Common myeloid progenitor, CD34-positive (primary cell): Measurements from ENCODE around the gene TRIM14.

Experiments
- CTCF ChIA-PET: fragments of 350-600 bp; sonication (Branson Sonifier 250); formaldehyde crosslinking; loops from one replicate; lab custom pipeline; 2021; ENCODE audit warnings: antibody characterized with exemption; lab: Charles Lee
- POLR2A ChIA-PET: fragments of 350-600 bp; sonication (Branson Sonifier 250); formaldehyde crosslinking; loops from one replicate; lab custom pipeline; 2021; ENCODE audit warnings: antibody characterized with exemption; lab: Charles Lee
- DNase-seq, 3 donors: peaks; one replicate each; pipeline versions ENCODE4 v3.0.0 to v3.0.0-alpha.2; 2013
- H3K27ac ChIP-seq, 2 experiments: 1 replicate in 1 of 2; 2 replicates in 1 of 2; pipeline ENCODE4 v1.7.0; 2013; ENCODE audit warnings: inconsistent platforms in 2 of 2, low read length in 2 of 2, mild to moderate bottlenecking in 2 of 2, low read depth in 1 of 2, moderate library complexity in 1 of 2; ENCODE audit not compliant: severe bottlenecking in 2 of 2, insufficient read depth in 1 of 2, poor library complexity in 1 of 2
- H3K27me3 ChIP-seq, 5 experiments: replicated peaks in 2 of 5; 1 replicate in 3 of 5; 2 replicates in 2 of 5; pipeline versions ENCODE4 v1.6.1 to v1.7.0; 2013; ENCODE audit warnings: low read length in 4 of 5, mild to moderate bottlenecking in 2 of 5, moderate library complexity in 2 of 5, inconsistent platforms in 1 of 5; ENCODE audit not compliant: insufficient read depth in 5 of 5, control insufficient read depth in 4 of 5
- H3K36me3 ChIP-seq, 4 experiments: 1 replicate in 2 of 4; 2 replicates in 2 of 4; pipeline versions ENCODE4 v1.6.1 to v1.7.0; 2013; ENCODE audit warnings: low read length in 3 of 4, control low read depth in 1 of 4, mild to moderate bottlenecking in 1 of 4; ENCODE audit not compliant: control insufficient read depth in 4 of 4, insufficient read depth in 4 of 4
- H3K4me1 ChIP-seq, 4 experiments: 1 replicate in 3 of 4; 2 replicates in 1 of 4; pipeline versions ENCODE4 v1.6.1 to v1.7.1; 2013; ENCODE audit warnings: low read length in 3 of 4, mild to moderate bottlenecking in 3 of 4, control low read depth in 1 of 4, inconsistent platforms in 1 of 4, moderate library complexity in 1 of 4; ENCODE audit not compliant: control insufficient read depth in 4 of 4, insufficient read depth in 4 of 4; ENCODE audit errors: control extremely low read depth in 1 of 4
- H3K4me3 ChIP-seq, 7 experiments: 1 replicate in 4 of 7; 2 replicates in 3 of 7; pipeline versions ENCODE4 v1.5.1 to v1.7.0; 2013; ENCODE audit warnings: mild to moderate bottlenecking in 7 of 7, low read length in 6 of 7, moderate library complexity in 6 of 7, inconsistent platforms in 2 of 7, low read depth in 2 of 7, control low read depth in 1 of 7; ENCODE audit not compliant: insufficient read depth in 4 of 7, control insufficient read depth in 1 of 7; ENCODE audit errors: extremely low read depth in 1 of 7
- H3K9me3 ChIP-seq, 5 experiments: 1 replicate in 4 of 5; 2 replicates in 1 of 5; pipeline versions ENCODE4 v1.6.1 to v1.7.1; 2013; ENCODE audit warnings: low read length in 4 of 5, mild to moderate bottlenecking in 2 of 5, inconsistent platforms in 1 of 5, low read depth in 1 of 5, moderate library complexity in 1 of 5; ENCODE audit not compliant: control insufficient read depth in 4 of 5, insufficient read depth in 2 of 5; ENCODE audit errors: control extremely low read depth in 1 of 5
- WGBS: methylation state at CpG from one replicate; pipeline ENCODE4 v1.1.5; 2013; ENCODE audit not compliant: insufficient coverage; 5-methylcytosine and 5-hydroxymethylcytosine counted together

Gene TRIM14

GRCh38 chr9:98083566-98084183, 35.3 kb downstream of the TRIM14 start:
- no peaks in the 10 kb centered on the region for H3K27me3 ChIP-seq

GRCh38 chr9:98083061-98083501, 35.9 kb downstream of the TRIM14 start:
- no peaks in the 10 kb centered on the region for H3K9me3 ChIP-seq
- ChIA-PET CTCF (interaction anchor here (1.0 kb wide), 1 partner anchor 9 kb away, joined by 3 read pairs; no protein-coding TSS in a partner anchor), POLR2A (no interaction called here)
- no peak overlapping the region for H3K4me3 ChIP-seq
- no peak for DNase-seq
- no peak overlapping the region for H3K27ac ChIP-seq
- peaks cover 22 to 92% (median 59%) of the 10 kb centered on the region in 4 experiments for H3K36me3 ChIP-seq
- 100% methylated on average over 2 of the region's 2 CpGs for WGBS
- H3K4me1 ChIP-seq, result peaks cover 0 to 9% (median 3%) of the 10 kb centered on the region in 4 experiments
- no peaks in the 10 kb centered on the region for H3K27me3 ChIP-seq

More at GRCh38 chr9:98083566-98084183, 35.3 kb downstream of the TRIM14 start:
- peaks cover 0 to 10% (median 4%) of the 10 kb centered on the region in 4 experiments for H3K4me1 ChIP-seq
- DNase-seq, result no peak
- ChIA-PET POLR2A (no interaction called here), CTCF (interaction anchor here (1.0 to 1.6 kb wide), 3 partner anchors 10 to 27 kb away, joined by 3 to 5 read pairs (median 4); no protein-coding TSS in a partner anchor)
- H3K4me3 ChIP-seq, result no peak overlapping the region
- H3K27ac ChIP-seq, result peak overlapping the region in 1 of 2 experiments; percentile 6
- H3K9me3 ChIP-seq, result no peaks in the 10 kb centered on the region
- 90% methylated on average over 4 of the region's 7 CpGs for WGBS
- peaks cover 22 to 88% (median 55%) of the 10 kb centered on the region in 4 experiments for H3K36me3 ChIP-seq

- Histone ChIP-seq H3K4me3 (no peak overlapping the region), H3K9me3 (no peaks in the 10 kb centered on the region), H3K36me3 (peaks cover 22 to 92% (median 65%) of the 10 kb centered on the region in 4 experiments), H3K27ac (no peak overlapping the region), H3K27me3 (no peaks in the 10 kb centered on the region), H3K4me1 (no peaks in the 10 kb centered on the region)
- whole genome bisulfite sequencing, result 75% methylated on average over 4 of the region's 6 CpGs
- ChIA-PET CTCF (interaction anchor here (0.6 to 1.8 kb wide), 5 partner anchors 9 to 712 kb away, joined by 3 to 4 read pairs (median 3); no protein-coding TSS in a partner anchor), POLR2A (no interaction called here)
- DNase-seq, result peak in 1 of 3 donors; percentile 14
Measured at GRCh38 chr9:98081477-98082219, 37.4 kb downstream of the TRIM14 start.

- WGBS, result 97% methylated on average over 12 of the region's 12 CpGs
- Histone ChIP-seq H3K27ac (no peak overlapping the region), H3K9me3 (no peaks in the 10 kb centered on the region), H3K4me3 (no peak overlapping the region), H3K36me3 (peaks cover 22 to 88% (median 63%) of the 10 kb centered on the region in 4 experiments), H3K27me3 (no peaks in the 10 kb centered on the region), H3K4me1 (no peaks in the 10 kb centered on the region)
- ChIA-PET CTCF (interaction anchor here (1.2 to 1.8 kb wide), 4 partner anchors 9 to 23 kb away, joined by 3 to 4 read pairs (median 4); no protein-coding TSS in a partner anchor), POLR2A (interaction anchor here (0.6 to 1.1 kb wide), 2 partner anchors 9 to 74 kb away, joined by 3 read pairs; no protein-coding TSS in a partner anchor)
- DNase-seq, result no peak
Measured at GRCh38 chr9:98080780-98081179, 38.2 kb downstream of the TRIM14 start.

GRCh38 chr9:98080326-98080725, 38.7 kb downstream of the TRIM14 start:
- no peak overlapping the region for H3K27ac ChIP-seq
- ChIA-PET CTCF (interaction anchor here (0.7 to 1.3 kb wide), 2 partner anchors 11 to 24 kb away, joined by 3 to 4 read pairs; no protein-coding TSS in a partner anchor), POLR2A (interaction anchor here (0.6 to 1.1 kb wide), 2 partner anchors 9 to 75 kb away, joined by 3 read pairs; no protein-coding TSS in a partner anchor)
- WGBS, result no CpG with 5 or more reads among the region's 1 CpG
- no peaks in the 10 kb centered on the region for H3K27me3 ChIP-seq
- H3K9me3 ChIP-seq, result no peaks in the 10 kb centered on the region
- H3K4me3 ChIP-seq, result no peak overlapping the region
- H3K36me3 ChIP-seq, result peaks cover 22 to 84% (median 60%) of the 10 kb centered on the region in 4 experiments
- no peak for DNase-seq
- peaks cover 0 to under 1% (median 0%) of the 10 kb centered on the region in 4 experiments for H3K4me1 ChIP-seq

- Histone ChIP-seq H3K27me3 (no peaks in the 10 kb centered on the region), H3K9me3 (no peaks in the 10 kb centered on the region), H3K36me3 (peaks cover 19 to 70% (median 49%) of the 10 kb centered on the region in 4 experiments), H3K4me3 (no peak overlapping the region), H3K27ac (no peak overlapping the region), H3K4me1 (peaks cover 0 to 13% (median 6%) of the 10 kb centered on the region in 4 experiments)
- POLR2A ChIA-PET, result interaction anchor here (0.7 kb wide), 1 partner anchor 18 kb away, joined by 4 read pairs; no protein-coding TSS in a partner anchor
- DNase-seq, result no peak
- CTCF ChIA-PET, result interaction anchor here (1.3 kb wide), 1 partner anchor 155 kb away, joined by 5 read pairs; no protein-coding TSS in a partner anchor
- WGBS, result 98% methylated on average over 4 of the region's 5 CpGs
Measured at GRCh38 chr9:98078895-98079294, 40.1 kb downstream of the TRIM14 start.
